PC-9 (cell line): ENCODE results near the gene SHISA6. TPM values are rescaled to one million over a fixed set of nuclear protein-coding genes. Genes with fewer than 3 reads are reported as not detected.

Experiments used
- BruUV-seq: library from RNA; stranded (reverse); fragments of 400-500 nt; replicated peaks from 2 replicates; lab custom pipeline; 2021; lab: Mats Ljungman, UMichigan
- CTCF ChIA-PET: fragments of 300-600 bp; sonication (Branson Sonifier 250); formaldehyde crosslinking; loops from one replicate; lab custom pipeline; 2022; ENCODE audit warnings: antibody characterized with exemption; lab: Charles Lee
- POLR2A ChIA-PET: fragments of 300-600 bp; sonication (Branson Sonifier 250); formaldehyde crosslinking; loops from one replicate; lab custom pipeline; 2022; ENCODE audit warnings: antibody characterized with exemption; ENCODE audit not compliant: unreplicated experiment; lab: Charles Lee
- DNase-seq, 2 experiments: peaks; one replicate each; pipeline versions ENCODE4 v3.0.0 to v3.0.0-alpha.2; 2015 to 2022; ENCODE audit warnings: mixed read lengths in 1 of 2
- H2AFZ ChIP-seq: fragments of 200-600 bp; sonication (generic); 2 replicates; pipeline ENCODE4 v1.8.1; 2017; ENCODE audit warnings: antibody characterized with exemption
- H3F3A ChIP-seq: fragments of 200-600 bp; sonication (generic); 2 replicates; pipeline ENCODE4 v1.8.1; 2017; ENCODE audit warnings: antibody characterized with exemption, mild to moderate bottlenecking, low read depth; ENCODE audit not compliant: insufficient read depth
- H3K27ac ChIP-seq: fragments of 200-600 bp; sonication (generic); 2 replicates; pipeline ENCODE4 v1.6.1; 2016; ENCODE audit warnings: mixed run types
- H3K27me3 ChIP-seq: fragments of 200-600 bp; sonication (generic); 2 replicates; pipeline ENCODE4 v1.6.1; 2016; ENCODE audit warnings: low read depth, mixed run types; ENCODE audit not compliant: insufficient read depth
- H3K36me3 ChIP-seq: fragments of 200-600 bp; sonication (generic); 2 replicates; pipeline ENCODE4 v1.6.1; 2016; ENCODE audit warnings: low read depth, mixed run types
- H3K4me1 ChIP-seq: fragments of 200-600 bp; sonication (generic); replicated peaks from 2 replicates; pipeline ENCODE4 v1.6.1; 2016; ENCODE audit warnings: mixed run types; ENCODE audit not compliant: insufficient read depth
- H3K4me2 ChIP-seq: fragments of 200-600 bp; sonication (generic); 2 replicates; pipeline ENCODE4 v1.6.1; 2017; ENCODE audit warnings: mixed run types
- H3K4me3 ChIP-seq: fragments of 200-600 bp; sonication (generic); 2 replicates; pipeline ENCODE4 v1.6.1; 2016; ENCODE audit warnings: mixed run types
- H3K79me2 ChIP-seq: fragments of 200-600 bp; sonication (generic); 2 replicates; pipeline ENCODE4 v1.6.1; 2017; ENCODE audit warnings: low read depth, mixed run types
- H3K9me2 ChIP-seq: fragments of 200-600 bp; sonication (generic); 2 replicates; pipeline ENCODE4 v1.8.1; 2017; ENCODE audit warnings: mild to moderate bottlenecking; ENCODE audit not compliant: insufficient read depth
- H3K9me3 ChIP-seq: fragments of 200-600 bp; sonication (generic); 2 replicates; pipeline ENCODE4 v1.8.1; 2016; ENCODE audit warnings: low read depth; ENCODE audit not compliant: insufficient read depth
- H4K20me1 ChIP-seq: fragments of 200-600 bp; sonication (generic); 2 replicates; pipeline ENCODE4 v1.8.1; 2017; ENCODE audit not compliant: insufficient read depth
- CTCF ChIP-seq: fragments of 200-600 bp; sonication (generic); conservative IDR thresholded peaks from 2 replicates; pipeline ENCODE4 v1.6.1; 2017; ENCODE audit warnings: mixed run types, antibody characterized with exemption, mild to moderate bottlenecking, moderate library complexity
- EZH2 ChIP-seq: fragments of 200-600 bp; sonication (generic); IDR thresholded peaks from 2 replicates; pipeline ENCODE4 v1.8.0; 2017; ENCODE audit warnings: antibody characterized with exemption, low read depth
- intact Hi-C: fragments of 100-400 bp; cut with micrococcal nuclease; formaldehyde crosslinking; loops from one replicate; pipeline ENCODE4 v1.10.0; 2022; ENCODE audit not compliant: unreplicated experiment
- total RNA-seq: library from RNA; stranded (reverse); gene quantifications from 2 replicates; pipeline ENCODE4 v1.2.3, GENCODE V29; 2021

SHISA6 gene
- total RNA-seq, 1 experiment from 2014 or later: not detected

- CTCF ChIA-PET: no interaction called here
- H2AFZ ChIP-seq: no peak overlapping the region
- TF ChIP-seq EZH2 (no peak), CTCF (no peak)
These were observed 142.1 kb downstream of the SHISA6 start for GRCh38 chr17:11383157-11383556.

GRCh38 chr17:11384131-11384530 is 143.1 kb downstream of the SHISA6 start:
- Histone ChIP-seq H3K9me2 (no peaks in the 10 kb centered on the region), H3K4me1 (no peaks in the 10 kb centered on the region), H3K36me3 (no peaks in the 10 kb centered on the region), H3K9me3 (no peaks in the 10 kb centered on the region), H3F3A (no peaks in the 10 kb centered on the region), H3K27ac (no peak overlapping the region), H3K4me3 (no peak overlapping the region), H4K20me1 (no peaks in the 10 kb centered on the region), H3K27me3 (no peaks in the 10 kb centered on the region), H2AFZ (no peak overlapping the region), H3K79me2 (no peaks in the 10 kb centered on the region), H3K4me2 (no peak overlapping the region)
- POLR2A ChIA-PET: no interaction called here
- no TSS peak for BruUV-seq
- TF ChIP-seq CTCF: no peak
- no peak for TF ChIP-seq EZH2
- intact Hi-C loops: no loop called here
- no peak for DNase-seq
- CTCF ChIA-PET: no interaction called here

More at GRCh38 chr17:11383157-11383556, 142.1 kb downstream of the SHISA6 start:
- no peak overlapping the region for H3K27ac ChIP-seq
- no peak for DNase-seq
- no peaks in the 10 kb centered on the region for H3K9me2 ChIP-seq
- H3K4me2 ChIP-seq: no peak overlapping the region
- no peaks in the 10 kb centered on the region for H4K20me1 ChIP-seq
- no TSS peak for BruUV-seq
- H3K9me3 ChIP-seq: no peaks in the 10 kb centered on the region
- H3K4me1 ChIP-seq: no peaks in the 10 kb centered on the region
- H3K27me3 ChIP-seq: 0 out of 2 replicates have a peak, but pooled peaks cover 3% of the 10 kb centered on the region
- no peaks in the 10 kb centered on the region for H3F3A ChIP-seq
- POLR2A ChIA-PET: no interaction called here
- H3K36me3 ChIP-seq: no peaks in the 10 kb centered on the region
- H3K79me2 ChIP-seq: no peaks in the 10 kb centered on the region
- intact Hi-C loops: no loop called here
- no peak overlapping the region for H3K4me3 ChIP-seq

- H3K36me3 ChIP-seq: no peaks in the 10 kb centered on the region
- H3K79me2 ChIP-seq: no peaks in the 10 kb centered on the region
- no peaks in the 10 kb centered on the region for H3K9me2 ChIP-seq
- H3K4me1 ChIP-seq: no peaks in the 10 kb centered on the region
- TF ChIP-seq EZH2: no peak
- TF ChIP-seq CTCF: no peak
- no peak overlapping the region for H3K4me2 ChIP-seq
- no peak for DNase-seq
- H3F3A ChIP-seq: no peaks in the 10 kb centered on the region
- H3K4me3 ChIP-seq: no peak overlapping the region
- H3K27ac ChIP-seq: no peak overlapping the region
- no peaks in the 10 kb centered on the region for H4K20me1 ChIP-seq
- CTCF ChIA-PET: no interaction called here
- intact Hi-C loops: no loop called here
- POLR2A ChIA-PET: no interaction called here
- H3K27me3 ChIP-seq: no peaks in the 10 kb centered on the region
- no TSS peak for BruUV-seq
- no peak overlapping the region for H2AFZ ChIP-seq
- H3K9me3 ChIP-seq: no peaks in the 10 kb centered on the region
These were observed 146.6 kb downstream of the SHISA6 start for GRCh38 chr17:11387610-11388009.
